ENCODE data around the gene MGST1.

The MGST1 gene

GRCh38 chr12:16331998-16332397 is 15.4 kb upstream of the MGST1 start:
- H3K4me3 ChIP-seq (ENCODE audit: low read depth in 1 of 2, low read length in 2 of 2) = no peak overlapping the region
- no peaks in the 10 kb centered on the region for H3K27me3 ChIP-seq (ENCODE audit: insufficient read depth, low read length, poor library complexity)
- no peaks in the 10 kb centered on the region for H4K20me1 ChIP-seq (ENCODE audit: insufficient read depth, low read length)
- ATAC-seq (ENCODE audit: insufficient read depth, low read depth) = no peak
- no peaks in the 10 kb centered on the region for H3K9me3 ChIP-seq (ENCODE audit: insufficient read depth, low read length, severe bottlenecking)
- no peak for DNase-seq
- H2AFZ ChIP-seq (ENCODE audit: low read depth, low read length) = no peak overlapping the region
- H3K9ac ChIP-seq (ENCODE audit: low read depth, low read length) = no peak overlapping the region
- H3K27ac ChIP-seq (ENCODE audit: low read length) = no peak overlapping the region
- no peak overlapping the region for H3K4me2 ChIP-seq (ENCODE audit: insufficient read depth, low read length)
- TF ChIP-seq EZH2 (IDR thresholded peaks at IDR 0.05; ENCODE audit: borderline replicate concordance, low read depth, low read length, severe bottlenecking) (no peak), CTCF (IDR thresholded peaks at IDR 0.05; ENCODE audit: borderline replicate concordance, extremely low read depth, low read length, poor library complexity, severe bottlenecking) (no peak)
- H3K4me1 ChIP-seq (ENCODE audit: insufficient read depth, low read length) = no peaks in the 10 kb centered on the region
- no peaks in the 10 kb centered on the region for H3K79me2 ChIP-seq (ENCODE audit: insufficient read depth, low read length)
- no peaks in the 10 kb centered on the region for H3K36me3 ChIP-seq (ENCODE audit: insufficient read depth, low read length)

GRCh38 chr12:16335838-16336237 is 11.6 kb upstream of the MGST1 start:
- ATAC-seq (ENCODE audit: insufficient read depth, low read depth) (no peak), DNase-seq (no peak)
- TF ChIP-seq EZH2 (IDR thresholded peaks at IDR 0.05; ENCODE audit: borderline replicate concordance, low read depth, low read length, severe bottlenecking) (no peak), CTCF (IDR thresholded peaks at IDR 0.05; ENCODE audit: borderline replicate concordance, extremely low read depth, low read length, poor library complexity, severe bottlenecking) (no peak)
- H3K27ac ChIP-seq (ENCODE audit: low read length) = no peak overlapping the region
- no peak overlapping the region for H3K9ac ChIP-seq (ENCODE audit: low read depth, low read length)
- no peak overlapping the region for H2AFZ ChIP-seq (ENCODE audit: low read depth, low read length)
- H3K4me2 ChIP-seq (ENCODE audit: insufficient read depth, low read length) = no peak overlapping the region
- H3K4me1 ChIP-seq (ENCODE audit: insufficient read depth, low read length) = no peaks in the 10 kb centered on the region
- H3K36me3 ChIP-seq (ENCODE audit: insufficient read depth, low read length) = no peaks in the 10 kb centered on the region
- no peaks in the 10 kb centered on the region for H3K79me2 ChIP-seq (ENCODE audit: insufficient read depth, low read length)
- no peaks in the 10 kb centered on the region for H3K9me3 ChIP-seq (ENCODE audit: insufficient read depth, low read length, severe bottlenecking)
- no peaks in the 10 kb centered on the region for H4K20me1 ChIP-seq (ENCODE audit: insufficient read depth, low read length)
- H3K27me3 ChIP-seq (ENCODE audit: insufficient read depth, low read length, poor library complexity) = no peaks in the 10 kb centered on the region
- H3K4me3 ChIP-seq (ENCODE audit: low read depth in 1 of 2, low read length in 2 of 2) = no peak overlapping the region

GRCh38 chr12:16344269-16344668 is 3.2 kb upstream of the MGST1 start:
- ATAC-seq (ENCODE audit: insufficient read depth, low read depth) = no peak
- no peaks in the 10 kb centered on the region for H3K4me1 ChIP-seq (ENCODE audit: insufficient read depth, low read length)
- H2AFZ ChIP-seq (ENCODE audit: low read depth, low read length) = no peak overlapping the region
- H3K4me3 ChIP-seq (ENCODE audit: low read depth in 1 of 2, low read length in 2 of 2) = no peak overlapping the region
- H3K4me2 ChIP-seq (ENCODE audit: insufficient read depth, low read length) = no peak overlapping the region
- no peaks in the 10 kb centered on the region for H3K36me3 ChIP-seq (ENCODE audit: insufficient read depth, low read length)
- H3K27me3 ChIP-seq (ENCODE audit: insufficient read depth, low read length, poor library complexity) = no peaks in the 10 kb centered on the region
- no peaks in the 10 kb centered on the region for H4K20me1 ChIP-seq (ENCODE audit: insufficient read depth, low read length)
- TF ChIP-seq CTCF (IDR thresholded peaks at IDR 0.05; ENCODE audit: borderline replicate concordance, extremely low read depth, low read length, poor library complexity, severe bottlenecking) (no peak), EZH2 (IDR thresholded peaks at IDR 0.05; ENCODE audit: borderline replicate concordance, low read depth, low read length, severe bottlenecking) (no peak)
- H3K27ac ChIP-seq (ENCODE audit: low read length) = no peak overlapping the region
- no peaks in the 10 kb centered on the region for H3K79me2 ChIP-seq (ENCODE audit: insufficient read depth, low read length)
- no peaks in the 10 kb centered on the region for H3K9me3 ChIP-seq (ENCODE audit: insufficient read depth, low read length, severe bottlenecking)
- no peak overlapping the region for H3K9ac ChIP-seq (ENCODE audit: low read depth, low read length)
- no peak for DNase-seq

GRCh38 chr12:16345105-16345504 is 2.3 kb upstream of the MGST1 start:
- no peaks in the 10 kb centered on the region for H3K27me3 ChIP-seq (ENCODE audit: insufficient read depth, low read length, poor library complexity)
- no peak overlapping the region for H3K4me3 ChIP-seq (ENCODE audit: low read depth in 1 of 2, low read length in 2 of 2)
- TF ChIP-seq CTCF (IDR thresholded peaks at IDR 0.05; ENCODE audit: borderline replicate concordance, extremely low read depth, low read length, poor library complexity, severe bottlenecking) (no peak), EZH2 (IDR thresholded peaks at IDR 0.05; ENCODE audit: borderline replicate concordance, low read depth, low read length, severe bottlenecking) (no peak)
- no peaks in the 10 kb centered on the region for H3K36me3 ChIP-seq (ENCODE audit: insufficient read depth, low read length)
- no peaks in the 10 kb centered on the region for H3K4me1 ChIP-seq (ENCODE audit: insufficient read depth, low read length)
- H4K20me1 ChIP-seq (ENCODE audit: insufficient read depth, low read length) = no peaks in the 10 kb centered on the region
- H3K4me2 ChIP-seq (ENCODE audit: insufficient read depth, low read length) = no peak overlapping the region
- ATAC-seq (ENCODE audit: insufficient read depth, low read depth) (no peak), DNase-seq (no peak)
- H2AFZ ChIP-seq (ENCODE audit: low read depth, low read length) = no peak overlapping the region
- H3K79me2 ChIP-seq (ENCODE audit: insufficient read depth, low read length) = no peaks in the 10 kb centered on the region
- no peak overlapping the region for H3K27ac ChIP-seq (ENCODE audit: low read length)
- no peaks in the 10 kb centered on the region for H3K9me3 ChIP-seq (ENCODE audit: insufficient read depth, low read length, severe bottlenecking)
- H3K9ac ChIP-seq (ENCODE audit: low read depth, low read length) = no peak overlapping the region
